Muscle layer of colon (tissue), 2 donors: ENCODE data around the gene NINJ2.

Experiments used
- H3K27ac ChIP-seq: one replicate; pipeline ENCODE4 v1.7.0; 2013; ENCODE audit warnings: low read depth, mild to moderate bottlenecking, low read length, moderate library complexity
- H3K27me3 ChIP-seq, 2 donors: one replicate each; pipeline ENCODE4 v1.7.0; 2013; ENCODE audit warnings: low read length in 2 of 2, mild to moderate bottlenecking in 2 of 2; ENCODE audit not compliant: insufficient read depth in 2 of 2, control insufficient read depth in 1 of 2
- H3K36me3 ChIP-seq: one replicate; pipeline ENCODE4 v1.7.0; 2013; ENCODE audit warnings: mild to moderate bottlenecking, low read length; ENCODE audit not compliant: insufficient read depth
- H3K4me1 ChIP-seq: one replicate; pipeline ENCODE4 v1.7.0; 2013; ENCODE audit warnings: mild to moderate bottlenecking, low read length; ENCODE audit not compliant: insufficient read depth
- H3K4me3 ChIP-seq, 2 donors: one replicate each; pipeline ENCODE4 v1.7.0; 2013; ENCODE audit warnings: low read length in 2 of 2, low read depth in 1 of 2, mild to moderate bottlenecking in 1 of 2, moderate library complexity in 1 of 2
- H3K9ac ChIP-seq: one replicate; pipeline ENCODE4 v1.7.0; 2013; ENCODE audit warnings: low read length
- H3K9me3 ChIP-seq: one replicate; pipeline ENCODE4 v1.7.0; 2013; ENCODE audit warnings: mild to moderate bottlenecking, low read length
- donor health status: abdominal sarcoma.
- donor health status: Adenocarcinoma of cecum.

NINJ2 gene

DNA sequence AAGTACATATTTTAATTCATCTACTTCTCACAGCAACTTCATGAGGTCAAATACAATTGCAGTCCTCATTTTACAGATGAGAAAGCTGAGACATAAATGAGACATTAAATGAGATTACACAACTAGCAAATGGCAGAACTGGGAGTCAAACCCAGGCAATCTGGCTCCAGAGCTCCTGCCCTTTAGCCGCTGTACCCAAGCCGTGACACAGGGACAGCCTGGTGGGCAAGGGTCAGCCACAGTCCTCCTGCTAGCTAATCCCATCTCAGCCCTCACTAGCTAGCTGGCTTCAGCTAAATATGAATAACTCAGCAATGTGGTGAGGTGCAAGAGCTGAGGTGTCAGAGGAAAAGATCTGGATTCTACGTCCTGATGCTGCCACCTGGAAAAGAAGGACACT, 54.8 kb downstream of the NINJ2 start:
- H3K9ac ChIP-seq: no peak overlapping the region
- peaks cover 15% of the 10 kb centered on the region for H3K4me1 ChIP-seq
- no peaks in the 10 kb centered on the region for H3K9me3 ChIP-seq
- no peak overlapping the region for H3K4me3 ChIP-seq
- H3K27me3 ChIP-seq: no peaks in the 10 kb centered on the region
- H3K36me3 ChIP-seq: no peaks in the 10 kb centered on the region
- H3K27ac ChIP-seq: no peak overlapping the region

- Histone ChIP-seq H3K27ac (no peak overlapping the region), H3K9ac (no peak overlapping the region)
These were observed 55.7 kb downstream of the NINJ2 start for GRCh38 chr12:607541-608001.

GRCh38 chr12:604956-605355, 58.3 kb downstream of the NINJ2 start:
- H3K4me1 ChIP-seq: peaks cover 12% of the 10 kb centered on the region
- no peak overlapping the region for H3K4me3 ChIP-seq
- no peak overlapping the region for H3K9ac ChIP-seq
- no peaks in the 10 kb centered on the region for H3K27me3 ChIP-seq
- H3K9me3 ChIP-seq: no peaks in the 10 kb centered on the region
- H3K27ac ChIP-seq: no peak overlapping the region
- H3K36me3 ChIP-seq: no peaks in the 10 kb centered on the region

More at GRCh38 chr12:607541-608001, 55.7 kb downstream of the NINJ2 start:
- Histone ChIP-seq H3K27me3 (no peaks in the 10 kb centered on the region), H3K4me1 (peaks cover 15% of the 10 kb centered on the region), H3K36me3 (no peaks in the 10 kb centered on the region), H3K9me3 (no peaks in the 10 kb centered on the region), H3K4me3 (no peak overlapping the region)

GRCh38 chr12:602700-603068, 60.6 kb downstream of the NINJ2 start:
- no peak overlapping the region for H3K4me3 ChIP-seq
- no peaks in the 10 kb centered on the region for H3K36me3 ChIP-seq
- H3K27ac ChIP-seq: no peak overlapping the region
- H3K9ac ChIP-seq: no peak overlapping the region
- no peaks in the 10 kb centered on the region for H3K9me3 ChIP-seq
- H3K4me1 ChIP-seq: no peaks in the 10 kb centered on the region
- no peaks in the 10 kb centered on the region for H3K27me3 ChIP-seq

GRCh38 chr12:601976-602699, 61.1 kb downstream of the NINJ2 start:
- Histone ChIP-seq H3K4me1 (no peaks in the 10 kb centered on the region), H3K27me3 (no peaks in the 10 kb centered on the region), H3K27ac (no peak overlapping the region), H3K36me3 (no peaks in the 10 kb centered on the region), H3K9ac (no peak overlapping the region), H3K4me3 (no peak overlapping the region), H3K9me3 (no peaks in the 10 kb centered on the region)

DNA sequence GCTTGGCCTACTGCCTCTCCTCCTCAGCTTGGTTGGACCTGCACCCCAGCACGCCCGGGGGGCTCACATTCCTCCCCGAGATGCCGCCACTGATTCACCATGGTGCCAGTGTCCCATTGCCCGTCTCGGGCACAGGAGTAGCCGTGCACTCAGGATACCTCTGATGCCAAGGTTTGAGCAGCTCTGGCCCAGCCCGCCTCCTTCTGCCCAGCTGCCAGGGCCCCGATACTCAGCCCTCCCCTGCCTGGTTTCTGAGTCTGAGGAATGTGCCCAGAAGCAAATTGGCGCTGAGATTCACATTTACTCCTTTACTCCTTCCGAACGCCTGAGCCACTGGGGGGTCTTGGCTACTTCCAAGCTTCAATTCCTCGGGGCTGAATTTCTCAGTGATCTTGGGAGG, 63.5 kb downstream of the NINJ2 start:
- Histone ChIP-seq H3K9me3 (no peaks in the 10 kb centered on the region), H3K36me3 (no peaks in the 10 kb centered on the region), H3K27ac (no peak overlapping the region), H3K27me3 (no peaks in the 10 kb centered on the region), H3K9ac (no peak overlapping the region), H3K4me3 (no peak overlapping the region), H3K4me1 (no peaks in the 10 kb centered on the region)

DNA sequence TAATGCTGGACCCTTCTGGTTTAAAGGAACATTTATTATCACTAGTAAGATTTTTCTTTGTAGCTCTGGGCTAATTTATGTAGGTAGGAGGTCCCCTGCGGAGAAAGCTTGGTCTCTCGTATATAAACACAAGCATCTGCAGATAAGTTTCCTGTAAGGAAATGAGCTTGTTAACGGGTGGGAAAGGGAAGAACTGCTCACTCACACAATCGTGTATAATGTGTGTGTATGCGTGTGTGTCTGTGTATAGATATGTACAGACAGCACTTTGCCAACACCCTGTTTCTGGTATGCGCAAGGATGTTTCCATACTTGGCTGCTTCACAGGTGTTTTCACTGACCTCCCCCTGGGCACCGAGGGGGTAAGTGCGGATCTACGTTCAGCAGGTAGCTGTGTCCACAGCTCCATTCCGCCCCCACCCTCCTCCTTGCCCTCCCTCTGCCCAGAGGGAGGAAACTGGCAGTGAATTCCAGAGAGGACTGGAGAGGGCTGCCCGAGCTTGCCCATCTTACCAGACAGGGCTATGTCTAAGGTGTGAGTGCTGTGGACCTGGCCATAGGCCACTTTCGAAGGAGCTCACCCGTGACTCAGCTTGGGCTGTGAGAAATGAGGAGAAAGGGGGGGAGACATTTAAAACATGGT, 65.2 kb downstream of the NINJ2 start:
- H3K36me3 ChIP-seq: no peaks in the 10 kb centered on the region
- H3K27me3 ChIP-seq: no peaks in the 10 kb centered on the region
- H3K9me3 ChIP-seq: no peaks in the 10 kb centered on the region
- H3K27ac ChIP-seq: no peak overlapping the region
- no peak overlapping the region for H3K9ac ChIP-seq
- no peaks in the 10 kb centered on the region for H3K4me1 ChIP-seq
- no peak overlapping the region for H3K4me3 ChIP-seq

DNA sequence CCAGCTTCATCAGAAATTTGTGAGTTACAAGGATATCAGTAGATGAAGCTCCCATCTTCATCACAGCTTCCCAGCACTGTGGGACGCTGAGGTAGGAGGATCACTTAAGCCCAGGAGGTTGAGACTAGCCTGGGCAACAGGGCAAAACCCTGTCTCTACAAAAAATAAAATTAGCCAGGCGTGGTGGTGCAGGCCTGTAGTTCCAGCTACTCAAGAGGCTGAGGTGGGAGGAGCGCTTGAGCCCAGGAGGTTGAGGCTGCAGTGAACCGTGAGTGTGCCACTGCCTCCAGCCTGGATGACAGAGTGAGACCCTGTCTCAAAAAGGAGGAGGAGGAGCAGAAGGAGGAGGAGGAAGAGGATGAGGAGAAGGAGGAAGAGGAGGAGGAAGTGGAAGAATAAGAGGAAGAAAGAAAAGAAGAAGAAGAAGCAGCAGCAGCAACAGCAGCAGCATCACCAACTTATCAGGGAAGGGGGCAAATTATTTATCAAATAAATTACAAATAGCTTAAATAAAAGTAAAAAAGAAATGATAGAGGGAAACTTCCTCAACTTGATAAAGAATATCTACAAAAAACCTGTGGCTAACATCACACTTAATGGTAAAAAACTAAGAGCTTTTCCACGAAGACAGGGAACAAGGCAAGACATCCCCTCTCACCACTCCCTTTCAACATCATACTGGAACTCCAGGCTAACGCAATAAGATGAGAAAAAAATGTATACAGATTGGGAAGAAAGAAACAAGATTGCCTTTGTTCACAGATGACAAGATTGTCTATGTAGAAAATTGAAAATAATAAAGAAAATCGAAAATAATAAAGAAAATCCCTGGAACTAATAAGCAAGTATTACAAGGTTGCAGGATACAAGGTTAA, 69.6 kb downstream of the NINJ2 start:
- Histone ChIP-seq H3K9ac (no peak overlapping the region), H3K4me1 (no peaks in the 10 kb centered on the region), H3K36me3 (no peaks in the 10 kb centered on the region), H3K27me3 (no peaks in the 10 kb centered on the region), H3K9me3 (no peaks in the 10 kb centered on the region), H3K4me3 (no peak overlapping the region), H3K27ac (no peak overlapping the region)

DNA sequence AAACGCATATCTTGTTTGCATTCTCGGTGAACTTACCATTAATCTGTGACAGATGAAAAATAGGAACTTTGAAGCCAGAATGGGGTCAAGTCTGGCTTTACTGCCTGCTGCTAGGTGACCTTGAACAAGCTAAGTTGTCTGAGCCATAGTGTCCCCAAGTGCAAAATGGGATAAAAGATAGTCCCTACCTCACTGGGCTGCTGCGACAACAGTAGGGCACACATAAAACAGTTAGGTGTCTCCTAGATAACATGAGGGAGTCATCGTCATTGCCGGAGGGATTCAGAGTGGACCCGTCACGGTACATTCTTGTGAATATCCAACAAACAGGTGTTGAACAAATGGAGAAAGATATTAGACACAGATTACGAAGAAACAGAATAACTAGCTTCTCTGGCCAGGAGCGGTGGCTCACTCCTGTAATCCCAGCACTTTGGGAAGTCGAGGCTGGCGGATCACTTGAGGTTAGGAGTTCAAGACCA, 71.2 kb downstream of the NINJ2 start:
- H3K36me3 ChIP-seq: no peaks in the 10 kb centered on the region
- no peaks in the 10 kb centered on the region for H3K4me1 ChIP-seq
- H3K27me3 ChIP-seq: no peaks in the 10 kb centered on the region
- H3K9me3 ChIP-seq: no peaks in the 10 kb centered on the region
- no peak overlapping the region for H3K27ac ChIP-seq
- H3K4me3 ChIP-seq: no peak overlapping the region
- no peak overlapping the region for H3K9ac ChIP-seq

DNA sequence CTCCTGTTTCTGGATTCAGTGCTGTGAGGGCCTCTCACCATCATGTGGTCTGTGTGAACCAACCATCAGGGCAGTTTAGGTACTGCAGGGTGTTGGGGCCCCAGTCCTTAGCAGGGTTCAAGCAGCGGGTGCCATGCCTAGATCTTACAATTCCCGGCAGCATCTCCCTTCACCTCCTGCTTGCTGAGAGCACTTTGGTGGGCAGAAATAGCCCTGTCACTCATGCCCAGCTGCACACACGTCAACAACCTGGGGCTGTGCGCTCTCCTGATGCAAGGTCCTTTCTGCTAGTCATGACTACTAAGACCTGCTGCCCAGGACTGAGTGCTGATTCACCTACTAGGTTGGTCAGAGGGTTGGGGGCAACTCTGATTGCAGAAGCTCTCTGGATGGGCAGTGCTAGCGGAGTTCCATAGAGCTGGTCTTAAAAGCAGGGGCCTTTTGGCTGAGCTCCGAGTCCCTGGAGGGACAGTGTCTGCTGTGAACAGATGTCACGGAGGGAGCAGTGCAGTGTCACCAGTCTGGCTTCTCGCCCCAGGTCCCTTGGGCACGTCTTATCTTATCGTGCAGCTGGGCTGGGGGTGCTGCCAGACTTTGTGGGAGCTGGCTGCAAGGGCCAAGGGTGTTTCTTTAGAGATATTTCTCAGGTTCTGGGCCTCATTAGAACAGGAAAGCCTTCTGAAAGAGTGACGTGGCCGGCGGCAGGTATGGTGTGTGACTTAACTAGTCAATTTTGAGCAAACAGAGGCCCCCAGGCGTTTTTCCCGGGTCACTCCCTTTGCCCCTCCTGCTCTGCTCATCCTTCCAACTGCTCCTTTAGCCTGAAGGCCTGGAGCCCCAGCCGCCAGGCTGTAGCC, 71.8 kb downstream of the NINJ2 start:
- H3K27ac ChIP-seq: no peak overlapping the region
- no peaks in the 10 kb centered on the region for H3K9me3 ChIP-seq
- no peak overlapping the region for H3K9ac ChIP-seq
- H3K36me3 ChIP-seq: no peaks in the 10 kb centered on the region
- no peaks in the 10 kb centered on the region for H3K27me3 ChIP-seq
- H3K4me3 ChIP-seq: no peak overlapping the region
- H3K4me1 ChIP-seq: no peaks in the 10 kb centered on the region
